Stimulated activated CD4-positive, alpha-beta T cell treated with anti-CD3 and anti-CD28 coated beads, Interleukin-15, amount 100 ng/mL, for 24 hours (primary cell): ENCODE data around the gene ZHX3.

Experiments used
- DNase-seq: peaks from one replicate; pipeline ENCODE4 v3.0.0-alpha.2; 2020

Gene ZHX3

DNA sequence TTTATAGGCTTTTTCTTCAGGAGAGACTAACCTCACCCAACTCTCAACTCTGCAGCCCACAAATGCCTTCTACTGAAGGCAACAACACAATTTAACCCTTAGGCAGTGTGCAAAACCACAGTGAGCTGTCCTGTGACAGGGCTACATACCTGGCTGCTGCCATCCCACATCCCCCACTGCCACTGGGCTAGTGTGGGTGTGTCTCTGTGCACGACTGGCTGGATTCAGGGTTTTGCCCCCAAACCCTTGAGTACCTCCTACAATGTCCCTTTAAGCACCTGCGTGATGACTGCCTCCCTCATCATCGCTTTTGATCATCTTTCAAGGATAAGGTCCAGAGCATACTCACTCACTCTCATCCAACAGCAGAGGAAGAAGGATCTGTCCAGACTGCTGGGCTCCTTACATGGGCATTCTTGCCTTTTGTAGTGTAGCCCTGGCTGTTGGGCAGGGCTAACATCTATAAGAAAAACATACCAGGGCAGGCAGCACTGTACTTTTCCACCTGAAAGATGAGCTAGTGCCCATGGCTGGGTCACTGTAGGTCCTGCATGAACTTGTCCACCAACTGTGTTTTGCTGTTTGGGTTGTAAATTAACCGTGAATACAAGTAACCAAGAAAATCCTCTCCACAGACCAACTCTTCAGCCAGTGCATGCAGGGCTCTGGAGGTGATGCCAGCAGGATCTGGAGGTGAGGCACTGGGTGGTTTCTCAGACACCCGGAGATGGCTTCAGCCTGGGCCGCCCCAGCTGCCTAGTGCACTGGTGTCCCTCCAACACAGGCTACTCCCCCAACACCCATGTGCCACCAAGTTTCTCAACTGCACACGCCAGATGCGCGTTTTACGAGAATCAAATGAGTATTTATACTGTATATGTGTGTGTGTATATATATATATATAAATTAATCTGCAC is 135.0 kb downstream of the ZHX3 start:
- DNase-seq = no peak

DNA sequence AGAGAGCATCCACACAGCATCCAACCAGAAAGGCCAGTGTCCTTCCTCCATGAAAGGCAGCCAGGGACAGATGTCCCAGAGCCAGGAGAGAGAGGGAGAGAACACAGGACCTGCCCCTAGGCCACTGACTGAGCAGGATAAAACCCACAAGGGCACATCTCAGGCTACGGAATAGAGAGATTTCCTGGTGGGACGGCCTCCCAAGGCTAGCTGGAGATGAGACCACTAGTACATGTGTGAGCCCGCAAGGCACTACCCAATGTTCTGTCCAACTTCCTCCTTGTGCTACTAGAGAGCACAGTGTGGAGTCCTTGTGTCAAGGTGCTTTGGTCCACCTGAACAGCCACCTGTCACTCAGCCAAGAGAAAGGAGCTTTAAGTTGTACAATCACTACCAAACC is 136.0 kb downstream of the ZHX3 start:
- DNase-seq = no peak

DNA sequence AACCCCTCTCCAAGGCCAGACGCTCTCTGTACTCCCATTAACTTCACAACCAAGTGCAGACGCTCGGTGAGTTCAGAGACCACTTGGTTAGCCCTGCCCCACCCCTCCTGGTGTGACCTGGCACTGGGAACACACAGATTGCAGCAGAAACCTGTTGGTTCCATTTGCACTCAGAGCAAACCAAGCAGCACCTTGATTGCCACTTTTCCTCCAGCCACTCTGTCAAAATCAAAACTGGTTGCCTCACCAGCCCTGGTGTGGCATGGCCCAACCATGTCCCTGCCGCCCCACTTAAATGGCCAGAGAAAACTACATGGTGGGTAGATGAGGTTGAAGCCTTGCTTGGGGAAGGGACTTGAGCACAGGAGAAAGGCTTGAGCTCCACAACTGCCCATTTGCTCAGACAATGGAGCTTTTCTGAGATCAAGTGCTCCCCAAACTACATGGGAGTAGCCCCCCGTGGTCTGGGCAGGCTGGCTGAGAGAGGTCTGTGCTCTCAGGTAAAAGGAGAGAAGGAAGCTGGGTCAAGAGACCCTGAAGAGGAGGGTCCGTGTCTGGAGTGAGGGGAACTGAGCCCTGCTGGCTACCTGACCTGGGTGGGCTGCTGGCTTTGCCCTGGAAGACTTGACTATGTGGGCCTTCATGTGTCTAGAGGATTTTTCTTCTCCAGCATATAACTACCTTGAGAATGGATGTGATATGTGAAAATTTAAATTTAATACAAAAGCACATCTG is 136.8 kb downstream of the ZHX3 start:
- DNase-seq = no peak

DNA sequence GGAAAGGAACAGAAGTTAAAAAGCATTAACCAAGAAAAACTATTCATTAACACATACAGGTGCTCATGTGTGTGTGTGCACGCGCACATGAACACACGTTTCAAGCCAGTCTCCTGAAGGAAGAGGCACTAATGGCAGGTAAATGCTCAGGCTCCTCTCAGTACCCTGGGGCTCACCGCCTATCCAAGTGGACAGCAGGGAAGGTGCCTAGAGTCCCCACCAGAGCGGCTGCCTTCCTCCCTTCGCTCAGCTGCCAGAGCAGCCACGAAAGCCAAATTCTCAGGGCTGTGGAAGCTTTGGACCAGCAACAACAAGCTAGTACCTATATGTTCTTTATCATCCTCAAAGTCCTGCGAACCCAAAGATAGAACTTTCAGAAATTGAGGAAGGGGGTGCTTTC is 137.6 kb downstream of the ZHX3 start:
- no peak for DNase-seq

DNA sequence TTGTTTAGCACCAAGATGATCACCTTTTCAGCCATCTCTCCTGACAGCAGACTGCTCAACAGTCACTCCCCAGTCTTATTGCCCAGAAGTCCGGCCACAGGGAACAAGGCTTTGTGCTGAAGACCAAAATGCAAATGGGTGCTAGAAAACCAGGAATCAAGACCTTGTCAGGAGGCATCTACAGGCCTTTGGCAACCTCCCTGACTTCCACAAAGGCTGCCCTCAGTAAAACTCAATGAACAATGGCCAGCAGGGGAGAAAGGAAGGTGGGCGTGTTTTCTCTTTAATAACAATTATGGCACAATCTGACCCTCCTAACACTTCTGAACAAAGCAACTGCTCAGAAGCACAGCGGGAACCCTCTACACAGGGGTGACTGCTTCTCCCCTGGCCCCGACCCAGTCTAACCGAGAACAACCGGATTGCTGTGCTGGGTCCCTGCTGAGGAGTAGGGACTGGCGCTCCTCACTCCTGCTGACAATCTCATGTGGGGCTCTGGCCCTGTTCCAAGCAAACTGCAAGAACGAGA is 138.6 kb downstream of the ZHX3 start:
- no peak for DNase-seq

DNA sequence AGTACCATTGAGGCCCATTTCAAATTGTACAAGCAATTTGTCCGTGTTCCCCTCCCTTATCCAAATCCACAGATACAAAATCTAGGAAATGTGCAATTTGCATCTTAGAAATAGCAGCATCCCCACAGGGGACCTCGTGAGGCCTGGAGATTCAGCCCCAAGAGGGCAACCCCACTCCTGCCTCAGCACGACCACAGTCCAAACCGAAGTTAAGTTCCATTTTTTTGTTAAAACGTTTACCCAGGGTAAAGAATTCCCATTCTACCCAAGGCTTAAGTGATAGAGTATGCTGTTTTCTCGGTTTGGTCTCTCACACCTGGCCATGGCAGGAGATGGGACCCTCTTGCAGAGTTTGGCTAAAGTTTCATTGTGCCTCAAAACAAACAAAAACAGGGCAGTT is 139.0 kb downstream of the ZHX3 start:
- no peak for DNase-seq

DNA sequence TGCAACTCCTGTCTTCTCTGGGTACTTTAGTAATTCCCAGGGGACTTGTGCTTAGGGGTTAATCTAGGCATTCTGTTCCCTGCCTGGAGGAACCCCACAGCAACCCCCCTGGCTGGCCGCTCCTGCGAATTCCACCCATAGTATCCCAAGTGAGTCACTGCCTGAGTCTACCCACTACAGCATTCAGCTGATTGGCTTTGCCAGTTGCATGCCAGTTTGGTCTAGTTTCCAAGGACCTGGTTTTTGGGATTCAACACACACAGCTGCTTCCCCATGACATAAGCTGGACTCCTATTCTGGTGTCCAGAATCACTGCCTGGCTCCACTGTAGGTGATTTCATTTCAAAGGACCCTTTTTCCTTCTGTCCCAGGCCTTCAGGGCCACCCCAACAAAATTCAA is 139.9 kb downstream of the ZHX3 start:
- no peak for DNase-seq

DNA sequence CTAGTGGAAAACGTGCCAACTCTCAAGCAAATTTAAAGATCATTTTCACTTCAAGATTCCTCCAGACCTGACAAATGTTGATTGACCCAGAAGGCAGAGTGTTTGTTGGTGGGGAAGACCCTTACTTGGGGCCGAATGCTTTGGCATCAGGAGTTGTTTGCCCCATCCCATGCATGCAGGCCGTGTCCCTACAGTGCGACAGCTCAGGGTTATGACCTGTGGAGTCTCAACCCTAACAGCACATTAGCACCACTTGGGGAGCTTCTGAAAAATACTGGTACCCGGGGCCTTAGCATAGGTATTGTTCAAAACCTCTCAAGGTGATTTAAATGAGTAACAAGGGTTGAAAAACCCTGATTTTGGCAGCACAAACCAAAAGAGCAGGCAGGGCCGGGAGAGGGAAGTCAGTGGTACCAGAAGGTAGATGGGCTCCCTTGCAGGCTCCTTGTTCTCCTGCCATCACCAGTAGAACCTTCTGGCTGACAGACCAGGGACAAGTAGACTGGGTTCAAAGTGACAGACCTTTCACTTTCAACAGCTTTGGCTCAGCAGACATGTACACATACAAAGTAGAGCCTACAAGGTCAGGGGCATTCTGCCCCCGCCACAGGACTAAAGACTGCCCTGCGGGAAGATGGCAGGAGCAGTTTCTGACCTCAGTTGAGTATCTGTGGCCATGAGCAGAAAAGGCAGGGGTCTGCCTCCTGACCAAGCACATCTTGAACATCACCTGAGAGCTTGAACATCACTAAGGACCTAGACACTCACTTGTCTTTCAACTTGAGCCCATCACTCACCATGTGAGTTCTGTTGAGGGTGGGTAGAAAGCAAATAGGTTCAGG is 140.6 kb downstream of the ZHX3 start:
- DNase-seq = no peak

DNA sequence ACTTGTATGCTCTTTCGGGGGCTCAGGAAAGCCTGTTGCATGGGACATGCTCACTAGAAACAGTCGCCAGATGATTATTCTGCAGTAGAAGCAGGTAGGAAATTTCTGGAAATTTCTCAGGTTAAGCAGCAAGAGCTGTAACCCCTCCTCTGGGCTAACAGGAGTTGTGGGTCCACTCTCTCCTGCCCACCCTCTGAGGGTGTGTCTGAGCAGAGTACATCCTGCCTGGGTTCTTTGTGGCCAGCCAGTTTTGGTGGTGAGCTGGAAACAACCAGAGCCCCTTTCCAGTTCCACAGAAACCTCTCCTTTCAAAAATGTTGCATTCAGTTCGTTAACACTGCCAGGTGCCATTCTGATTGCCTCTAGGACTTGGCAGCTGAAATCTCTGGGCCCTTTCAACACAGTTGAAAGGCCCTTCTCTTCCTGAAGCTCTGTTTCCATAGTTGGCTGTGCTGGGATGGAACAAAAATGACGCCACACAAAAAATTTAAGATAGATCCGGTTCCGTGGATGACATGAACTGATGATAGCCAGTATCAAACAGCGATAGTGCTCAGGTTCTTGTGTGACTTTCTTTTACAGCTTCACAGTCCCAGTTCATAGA is 141.7 kb downstream of the ZHX3 start:
- no peak for DNase-seq

DNA sequence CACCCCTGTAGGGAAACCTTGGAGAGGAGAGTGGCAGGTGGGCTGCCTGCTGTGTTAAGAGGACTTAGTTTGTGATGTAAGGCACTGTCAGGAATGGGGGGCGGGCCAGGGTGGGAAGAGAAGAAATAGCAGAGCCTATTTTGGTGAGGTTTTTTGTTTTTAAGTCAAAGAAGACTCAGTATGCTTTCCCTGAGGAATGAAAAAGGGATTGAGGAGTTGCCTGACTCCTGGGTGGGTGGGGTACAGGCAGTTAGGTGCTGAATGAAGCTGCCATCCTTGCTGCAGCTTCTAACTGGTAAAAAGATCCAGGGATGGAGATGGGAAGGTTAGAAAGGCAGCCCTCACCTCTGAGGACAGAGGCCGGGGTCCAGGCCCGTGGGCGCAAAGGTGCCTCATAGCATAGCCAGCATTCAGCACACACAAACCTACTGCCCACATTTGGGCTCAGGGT is 142.3 kb downstream of the ZHX3 start:
- no peak for DNase-seq

DNA sequence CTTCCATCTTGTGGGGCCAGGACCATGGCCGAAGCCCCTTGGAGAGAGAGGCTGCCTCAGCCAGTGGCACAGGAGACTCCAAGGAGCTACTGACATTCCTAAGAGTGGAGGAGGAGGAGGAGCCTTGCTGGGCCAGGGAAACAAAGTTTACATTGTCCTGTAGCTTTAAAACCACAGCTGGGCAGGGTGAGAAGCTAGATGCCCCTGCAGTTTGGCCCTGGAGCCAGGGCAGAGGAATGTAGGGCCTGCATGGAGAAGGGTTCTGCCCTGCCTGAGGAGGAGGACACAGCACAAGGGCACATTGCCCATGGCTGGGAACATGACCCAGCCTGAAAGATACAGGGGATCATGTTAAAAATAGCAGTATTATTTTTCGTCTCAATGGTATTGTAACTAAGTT is 142.7 kb downstream of the ZHX3 start:
- no peak for DNase-seq

DNA sequence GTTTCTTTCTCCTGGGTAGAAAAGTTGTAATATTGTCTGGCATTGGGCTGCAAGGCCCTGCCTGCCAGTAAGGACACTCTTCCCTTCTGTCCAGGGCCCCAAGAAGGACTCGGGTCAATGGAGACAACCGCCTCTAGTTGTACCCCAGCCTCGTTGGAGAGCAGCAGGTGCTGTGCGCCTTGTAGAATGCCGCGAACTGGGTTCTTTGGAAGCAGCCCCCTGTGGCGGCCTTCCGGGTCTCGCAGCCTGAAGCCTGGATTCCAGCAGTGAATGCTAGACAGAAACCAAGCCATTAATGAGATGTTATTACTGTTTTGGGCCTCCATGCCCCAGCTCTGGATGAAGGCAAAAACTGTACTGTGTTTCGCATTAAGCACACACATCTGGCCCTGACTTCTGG is 143.2 kb downstream of the ZHX3 start:
- peak; percentile 0 for DNase-seq

DNA sequence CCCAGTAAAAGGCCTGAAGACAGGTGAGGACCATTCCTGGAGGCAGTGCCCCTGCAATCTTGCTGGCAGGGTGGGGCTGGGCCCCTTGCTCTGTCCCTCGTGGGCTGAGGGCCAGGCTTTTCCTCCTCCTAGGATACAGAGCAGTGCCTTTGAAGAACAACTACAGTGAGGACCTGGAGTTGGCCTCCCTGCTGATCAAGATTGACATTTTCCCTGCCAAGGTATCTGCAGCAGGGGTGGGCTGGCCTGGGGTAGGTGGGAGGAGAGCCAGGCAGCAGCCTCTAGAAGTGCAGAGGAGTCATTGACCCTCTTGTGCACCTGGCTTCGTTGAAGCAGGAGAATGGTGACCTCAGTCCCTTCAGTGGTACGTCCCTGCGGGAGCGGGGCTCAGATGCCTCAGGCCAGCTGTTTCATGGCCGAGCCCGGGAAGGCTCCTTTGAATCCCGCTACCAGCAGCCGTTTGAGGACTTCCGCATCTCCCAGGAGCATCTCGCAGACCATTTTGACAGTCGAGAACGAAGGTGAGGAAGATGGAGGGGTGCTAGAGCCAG is 143.7 kb downstream of the ZHX3 start:
- peak; percentile 1 for DNase-seq

DNA sequence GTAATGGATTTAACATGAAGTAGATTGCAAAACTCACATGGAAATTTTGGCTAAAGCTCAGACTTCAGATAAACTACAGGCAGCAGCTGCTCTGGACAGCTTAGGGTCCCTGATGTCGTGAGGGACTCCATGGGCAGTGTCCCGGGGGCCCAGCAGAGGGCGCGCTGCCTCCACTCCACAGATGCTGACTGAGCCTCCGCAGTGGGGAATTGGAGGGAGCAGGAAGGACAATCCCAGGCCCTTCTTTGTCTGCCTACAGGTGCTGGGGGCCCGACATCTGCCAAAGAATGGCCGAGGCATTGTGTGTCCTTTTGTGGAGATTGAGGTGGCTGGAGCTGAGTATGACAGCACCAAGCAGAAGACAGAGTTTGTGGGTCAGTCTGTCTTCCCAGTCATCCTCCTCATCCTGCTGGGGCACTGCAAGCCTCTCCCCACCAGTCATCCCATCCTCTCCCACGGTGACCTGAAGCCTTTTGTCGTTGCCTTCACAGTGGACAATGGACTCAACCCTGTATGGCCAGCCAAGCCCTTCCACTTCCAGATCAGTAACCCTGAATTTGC is 144.3 kb downstream of the ZHX3 start:
- peak; percentile 75 for DNase-seq

DNA sequence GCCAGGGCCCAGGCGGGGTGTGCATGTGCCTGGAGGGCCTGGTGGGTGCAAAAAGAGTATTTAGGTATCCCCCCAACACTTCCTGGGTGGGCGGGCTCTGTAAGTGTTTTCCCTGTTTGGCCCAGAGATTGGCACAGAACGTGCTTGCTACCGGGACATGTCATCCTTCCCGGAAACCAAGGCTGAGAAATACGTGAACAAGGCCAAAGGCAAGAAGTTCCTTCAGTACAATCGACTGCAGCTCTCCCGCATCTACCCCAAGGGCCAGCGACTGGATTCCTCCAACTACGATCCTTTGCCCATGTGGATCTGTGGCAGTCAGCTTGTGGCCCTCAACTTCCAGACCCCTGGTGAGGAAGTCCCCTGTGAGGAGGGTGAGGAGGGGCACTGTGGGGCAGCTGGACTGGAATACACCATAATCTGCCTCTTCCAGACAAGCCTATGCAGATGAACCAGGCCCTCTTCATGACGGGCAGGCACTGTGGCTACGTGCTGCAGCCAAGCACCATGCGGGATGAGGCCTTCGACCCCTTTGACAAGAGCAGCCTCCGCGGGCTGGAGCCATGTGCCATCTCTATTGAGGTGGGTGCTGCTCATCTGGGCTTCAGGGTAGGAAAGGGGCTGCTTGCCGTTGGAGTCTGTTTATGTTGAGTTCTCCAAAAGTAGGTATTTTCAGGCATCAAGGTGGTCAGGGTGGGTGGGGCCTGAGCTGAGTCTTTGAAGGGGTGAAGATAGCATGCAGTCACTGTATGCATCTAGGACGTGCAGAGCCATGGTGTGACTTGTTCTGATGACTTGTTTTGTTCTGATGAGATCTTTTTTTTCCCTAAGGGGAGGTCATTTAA is 145.0 kb downstream of the ZHX3 start:
- peak; percentile 2 for DNase-seq

DNA sequence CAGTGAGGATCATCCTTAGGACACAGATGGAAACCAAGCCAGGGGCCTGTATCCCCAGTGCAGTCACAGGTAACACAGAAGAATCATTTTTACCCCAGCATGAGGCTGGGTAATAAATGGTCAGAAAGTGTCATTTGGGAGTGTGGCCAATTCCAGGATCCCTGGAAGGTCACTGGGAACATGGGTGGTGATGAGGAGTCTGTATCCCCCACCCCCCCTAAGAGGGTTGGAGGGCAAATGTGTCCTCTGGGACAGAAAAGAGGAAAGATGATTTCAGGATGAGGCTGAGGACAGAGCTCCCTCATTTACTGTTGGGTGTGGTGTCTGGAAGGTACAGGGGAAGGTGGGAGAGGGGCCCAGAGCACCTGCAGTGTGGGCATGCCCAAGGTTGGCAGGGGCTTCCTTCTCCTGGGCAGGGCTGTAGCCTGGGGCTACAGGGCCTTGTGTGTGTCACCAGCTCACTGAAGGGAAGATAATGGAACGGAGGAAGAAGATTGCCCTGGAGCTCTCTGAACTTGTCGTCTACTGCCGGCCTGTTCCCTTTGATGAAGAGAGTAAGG is 145.7 kb downstream of the ZHX3 start:
- DNase-seq = peak; percentile 1

DNA sequence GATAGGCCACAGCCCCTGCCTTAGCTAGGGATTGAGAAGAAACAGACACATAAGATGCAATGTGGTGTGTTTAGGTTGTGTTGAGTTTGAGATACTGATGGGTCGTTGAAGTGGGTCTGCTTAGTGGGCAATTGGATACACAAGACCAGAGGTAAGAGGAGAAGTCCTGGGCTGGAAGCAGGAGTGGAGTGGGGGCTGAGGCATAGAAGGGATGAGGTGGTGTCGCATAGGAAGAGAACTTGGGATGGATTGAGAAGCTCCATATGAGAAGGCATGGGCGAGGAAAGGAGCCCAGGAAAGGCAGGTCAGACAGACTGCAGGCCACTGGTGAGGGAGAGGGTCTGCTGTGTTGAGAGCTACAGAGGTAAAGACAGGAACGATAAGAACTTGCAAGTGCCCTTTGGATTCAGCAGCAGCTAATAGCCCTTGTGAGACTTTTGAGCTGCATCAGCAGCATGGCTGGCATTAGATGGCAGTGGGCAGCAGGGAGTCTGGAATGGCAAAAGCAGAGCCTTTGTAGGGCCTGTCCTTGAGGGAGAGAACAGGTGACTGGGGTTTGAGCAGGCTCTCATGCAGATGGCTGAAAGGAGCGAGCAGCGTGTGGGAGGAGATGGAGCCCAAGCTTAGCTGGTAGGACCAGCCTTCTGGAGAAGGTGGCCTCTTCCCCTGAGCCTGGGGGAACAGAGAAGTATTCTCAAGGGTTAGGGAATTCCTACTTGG is 147.0 kb downstream of the ZHX3 start:
- peak; percentile 1 for DNase-seq

DNA sequence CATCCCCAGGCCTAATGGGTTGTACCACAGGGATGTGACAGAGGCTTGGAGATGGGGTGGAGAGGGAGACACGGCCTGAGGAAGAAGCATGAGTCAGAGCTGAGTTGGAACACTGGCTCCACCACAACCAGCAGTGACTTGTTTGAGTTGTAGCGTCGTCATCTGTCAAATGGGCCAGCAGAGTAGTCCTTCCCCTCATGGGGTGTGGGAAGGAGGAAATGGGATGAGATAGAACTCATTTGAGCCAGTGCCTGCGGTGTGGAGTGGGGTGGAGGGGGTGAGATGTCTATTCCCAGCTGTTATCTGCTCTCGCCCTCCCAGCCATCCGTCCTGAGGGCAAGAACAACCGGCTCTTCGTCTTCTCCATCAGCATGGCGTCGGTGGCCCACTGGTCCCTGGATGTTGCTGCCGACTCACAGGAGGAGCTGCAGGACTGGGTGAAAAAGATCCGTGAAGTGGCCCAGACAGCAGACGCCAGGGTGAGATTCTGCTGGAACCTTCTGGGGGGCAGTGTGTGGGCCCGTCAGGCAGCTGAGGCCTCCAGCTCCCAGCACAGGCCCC is 147.7 kb downstream of the ZHX3 start:
- DNase-seq = peak; percentile 1

DNA sequence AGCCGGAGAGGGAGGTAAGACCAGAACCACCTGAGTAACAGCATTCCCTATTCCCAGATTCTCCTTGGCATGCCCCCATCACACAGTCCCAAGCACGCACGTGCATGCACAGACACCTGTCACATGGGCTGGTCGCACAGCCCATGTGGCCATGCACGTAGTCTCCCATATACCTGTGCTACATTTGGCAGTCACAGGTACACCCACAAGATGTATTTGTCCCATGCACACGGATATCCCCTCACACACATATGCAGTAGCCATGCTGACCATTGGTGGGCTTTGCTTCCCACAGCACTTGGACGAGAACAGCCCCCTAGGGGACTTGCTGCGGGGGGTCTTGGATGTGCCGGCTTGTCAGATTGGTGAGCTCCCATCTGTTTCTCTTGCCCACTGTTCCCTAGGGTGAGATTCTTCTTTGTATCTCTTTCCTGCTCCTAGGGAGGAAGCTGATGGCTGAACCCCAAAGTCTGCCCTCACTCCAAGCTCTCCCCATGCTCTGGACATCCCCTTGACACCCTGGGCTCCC is 148.3 kb downstream of the ZHX3 start:
- no peak for DNase-seq
